CD14-positive monocyte (primary cell): ENCODE results near the gene SEC24D. TPM values are rescaled to one million over a fixed set of nuclear protein-coding genes. Genes with fewer than 3 reads are reported as not detected.

Experiments used
- DNase-seq, 3 donors: peaks; one replicate each; pipeline ENCODE4 v3.0.0-alpha.2; 2011 to 2022
- H2AFZ ChIP-seq: 2 replicates; pipeline ENCODE4 v1.6.0; 2012; ENCODE audit warnings: mild to moderate bottlenecking, low read depth, low read length, inconsistent platforms; ENCODE audit not compliant: insufficient read depth, poor library complexity, severe bottlenecking
- H3K27ac ChIP-seq, 2 donors: 1 replicate in 1 of 2; 2 replicates in 1 of 2; pipeline ENCODE4 v1.5.1; 2012 to 2013; ENCODE audit warnings: low read length in 2 of 2, control low read depth in 1 of 2, inconsistent platforms in 1 of 2, low read depth in 1 of 2, mild to moderate bottlenecking in 1 of 2
- H3K27me3 ChIP-seq, 2 donors: one replicate each; pipeline versions ENCODE4 v1.6.0 to v1.6.1; 2011 to 2013; ENCODE audit warnings: low read length in 2 of 2; ENCODE audit not compliant: control insufficient read depth in 2 of 2, insufficient read depth in 2 of 2
- H3K36me3 ChIP-seq, 2 donors: replicated peaks in 1 of 2; 1 replicate in 1 of 2; 2 replicates in 1 of 2; pipeline versions ENCODE4 v1.5.1 to v1.6.1; 2012 to 2013; ENCODE audit warnings: low read length in 2 of 2, control low read depth in 1 of 2, inconsistent platforms in 1 of 2, mild to moderate bottlenecking in 1 of 2; ENCODE audit not compliant: insufficient read depth in 2 of 2, control insufficient read depth in 1 of 2
- H3K4me1 ChIP-seq, 2 donors: 1 replicate in 1 of 2; 2 replicates in 1 of 2; pipeline versions ENCODE4 v1.5.1 to v1.6.1; 2012 to 2013; ENCODE audit warnings: low read length in 2 of 2, control low read depth in 1 of 2, inconsistent platforms in 1 of 2, mild to moderate bottlenecking in 1 of 2, moderate library complexity in 1 of 2; ENCODE audit not compliant: insufficient read depth in 2 of 2, control insufficient read depth in 1 of 2
- H3K4me2 ChIP-seq: replicated peaks from 2 replicates; pipeline ENCODE3; 2012; ENCODE audit warnings: low read length, moderate library complexity, mild to moderate bottlenecking; ENCODE audit not compliant: poor library complexity, severe bottlenecking; ENCODE audit errors: extremely low read depth
- H3K4me3 ChIP-seq, 3 experiments: fragments of 200-600 bp in 1 of 3; sonication (generic) in 1 of 3; replicated peaks in 1 of 3; 1 replicate in 2 of 3; 2 replicates in 1 of 3; pipeline ENCODE4 v1.5.1; 2011 to 2013; ENCODE audit warnings: low read length in 3 of 3, mild to moderate bottlenecking in 3 of 3, control low read depth in 2 of 3, low read depth in 2 of 3, inconsistent platforms in 1 of 3, moderate library complexity in 1 of 3
- H3K79me2 ChIP-seq: 2 replicates; pipeline ENCODE4 v1.6.0; 2012; ENCODE audit warnings: mild to moderate bottlenecking, control low read depth, inconsistent platforms, low read length, moderate library complexity; ENCODE audit not compliant: insufficient read depth
- H3K9ac ChIP-seq: 2 replicates; pipeline ENCODE4 v1.6.0; 2017; ENCODE audit warnings: low read length, mild to moderate bottlenecking; ENCODE audit not compliant: insufficient read depth, poor library complexity, severe bottlenecking
- H3K9me3 ChIP-seq, 2 donors: replicated peaks in 1 of 2; 1 replicate in 1 of 2; 2 replicates in 1 of 2; pipeline versions ENCODE4 v1.5.1 to v1.6.1; 2012 to 2013; ENCODE audit warnings: low read length in 2 of 2, control low read depth in 1 of 2; ENCODE audit not compliant: control insufficient read depth in 1 of 2, insufficient read depth in 1 of 2
- H4K20me1 ChIP-seq: 2 replicates; pipeline ENCODE4 v1.6.0; 2012; ENCODE audit warnings: mild to moderate bottlenecking, low read length, control low read depth, moderate library complexity; ENCODE audit not compliant: insufficient read depth
- H3K27ac Mint-ChIP-seq, 7 donors: one replicate each; pipeline ENCODE4 v1.8.0; 2020; ENCODE audit warnings: mild to moderate bottlenecking in 7 of 7, mixed read lengths in 7 of 7, moderate library complexity in 6 of 7, inconsistent platforms in 2 of 7
- H3K27me3 Mint-ChIP-seq, 3 donors: one replicate each; pipeline ENCODE4 v1.8.0; 2021 to 2022; ENCODE audit warnings: low read depth in 3 of 3, mild to moderate bottlenecking in 3 of 3, mixed read lengths in 3 of 3, moderate library complexity in 3 of 3, inconsistent platforms in 1 of 3
- H3K36me3 Mint-ChIP-seq, 2 donors: one replicate each; pipeline ENCODE4 v1.8.0; 2020; ENCODE audit warnings: mixed read lengths in 2 of 2, inconsistent platforms in 1 of 2, mild to moderate bottlenecking in 1 of 2
- H3K4me1 Mint-ChIP-seq: one replicate; pipeline ENCODE4 v1.8.0; 2020; ENCODE audit warnings: mild to moderate bottlenecking, mixed read lengths
- H3K4me3 Mint-ChIP-seq, 2 donors: one replicate each; pipeline ENCODE4 v1.8.0; 2020; ENCODE audit warnings: mild to moderate bottlenecking in 2 of 2, mixed read lengths in 2 of 2, moderate library complexity in 1 of 2
- H3K9me3 Mint-ChIP-seq, 7 donors: one replicate each; pipeline ENCODE4 v1.8.0; 2020 to 2022; ENCODE audit warnings: mixed read lengths in 7 of 7, mild to moderate bottlenecking in 6 of 7, moderate library complexity in 6 of 7, inconsistent platforms in 2 of 7
- CTCF ChIP-seq: fragments of 200-600 bp; IDR thresholded peaks from one replicate; pipeline ENCODE4 v1.8.0; 2022; ENCODE audit warnings: antibody characterized with exemption, mild to moderate bottlenecking
- WGBS: methylation state at CpG from one replicate; pipeline ENCODE4 v1.1.5; 2013; ENCODE audit warnings: missing lambda C conversion rate; ENCODE audit not compliant: insufficient coverage; 5-methylcytosine and 5-hydroxymethylcytosine counted together
- intact Hi-C, 2 donors: fragments of 100-400 bp; cut with micrococcal nuclease; formaldehyde crosslinking; loops; one replicate each; pipeline versions ENCODE4 v1.15.0 to v1.15.1; 2023
- polyA plus RNA-seq, 3 donors: library from polyadenylated mRNA; depleted of rRNA in 1 of 3; unstranded in 2 of 3; stranded (reverse) in 1 of 3; fragments of 300-500 nt in 2 of 3; fragments of >200 nt in 1 of 3; fragmentation: Illumina TruSeq in 2 of 3; gene quantifications; 1 replicate in 2 of 3; 2 replicates in 1 of 3; pipeline ENCODE4 v1.2.3, GENCODE V29; 2012 to 2021

Gene SEC24D
- polyA plus RNA-seq, 3 donors = 16.8 to 31.3 (median 22.6) TPM

DNA sequence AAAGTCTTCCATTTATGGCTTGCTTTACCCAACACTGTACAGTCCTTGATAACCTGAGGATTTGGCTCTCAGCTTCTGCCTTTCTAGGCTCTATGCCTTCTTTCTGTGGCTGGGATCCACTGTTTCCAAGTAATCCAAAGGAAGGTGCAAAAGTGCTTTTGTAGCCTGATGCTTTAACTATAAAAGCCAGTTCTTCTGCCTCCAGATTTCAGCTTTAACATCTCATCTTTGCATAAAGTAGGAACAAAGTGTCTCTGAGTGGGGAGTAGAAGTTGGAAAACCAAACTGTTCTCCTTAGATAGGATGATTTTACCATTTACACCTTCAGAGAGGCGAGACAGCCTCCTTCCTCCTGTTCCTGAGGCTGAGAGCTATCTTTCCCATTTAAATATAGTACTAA lies 11.1 kb upstream of the SEC24D start:
- no peaks in the 10 kb centered on the region for H3K36me3 Mint-ChIP-seq
- Histone ChIP-seq H3K9me3 (no peaks in the 10 kb centered on the region), H4K20me1 (no peaks in the 10 kb centered on the region), H3K27ac (no peak overlapping the region), H3K36me3 (no peaks in the 10 kb centered on the region), H3K79me2 (no peaks in the 10 kb centered on the region), H3K4me1 (peaks cover 6 to 8% of the 10 kb centered on the region in 2 donors), H3K4me3 (no peak overlapping the region), H3K27me3 (no peaks in the 10 kb centered on the region), H2AFZ (peak overlapping the region; percentile 34), H3K4me2 (no peak overlapping the region), H3K9ac (no peak overlapping the region)
- no peak for TF ChIP-seq CTCF
- peaks cover 14% of the 10 kb centered on the region for H3K4me1 Mint-ChIP-seq
- no peak for DNase-seq
- WGBS = no CpG with 5 or more reads among the region's 1 CpG
- no peak overlapping the region for H3K4me3 Mint-ChIP-seq
- no peak overlapping the region for H3K27ac Mint-ChIP-seq
- H3K9me3 Mint-ChIP-seq = no peaks in the 10 kb centered on the region
- H3K27me3 Mint-ChIP-seq = peaks cover 0 to 8% (median 3%) of the 10 kb centered on the region in 3 donors
- intact Hi-C loops = no loop called here

- no peaks in the 10 kb centered on the region for H3K9me3 Mint-ChIP-seq
- Histone ChIP-seq H2AFZ (no peak overlapping the region), H4K20me1 (no peaks in the 10 kb centered on the region), H3K27ac (no peak overlapping the region), H3K36me3 (no peaks in the 10 kb centered on the region), H3K9me3 (no peaks in the 10 kb centered on the region), H3K4me2 (no peak overlapping the region), H3K4me1 (peaks cover 0 to 1% of the 10 kb centered on the region in 2 donors), H3K79me2 (no peaks in the 10 kb centered on the region), H3K9ac (no peak overlapping the region), H3K27me3 (no peaks in the 10 kb centered on the region), H3K4me3 (no peak overlapping the region)
- no peak for DNase-seq
- no peak overlapping the region for H3K4me3 Mint-ChIP-seq
- no peak overlapping the region for H3K27ac Mint-ChIP-seq
- H3K27me3 Mint-ChIP-seq = peaks cover 0 to 8% (median 3%) of the 10 kb centered on the region in 3 donors
- intact Hi-C loops = no loop called here
- TF ChIP-seq CTCF = no peak
- H3K4me1 Mint-ChIP-seq = peaks cover 7% of the 10 kb centered on the region
- no peaks in the 10 kb centered on the region for H3K36me3 Mint-ChIP-seq
Observed at GRCh38 chr4:118845552-118846050, 9.7 kb upstream of the SEC24D start.
